Measurements from ENCODE around the gene HCN2. TPM values are rescaled to one million over a fixed set of nuclear protein-coding genes. Genes with fewer than 3 reads are reported as not detected.

Gene HCN2
- total RNA-seq, 3 donors from 2014 or later (not counting 1 experiment from before 2014, with no cell fraction given), result 0.96 to 1.6 (median 1.1) TPM

DNA sequence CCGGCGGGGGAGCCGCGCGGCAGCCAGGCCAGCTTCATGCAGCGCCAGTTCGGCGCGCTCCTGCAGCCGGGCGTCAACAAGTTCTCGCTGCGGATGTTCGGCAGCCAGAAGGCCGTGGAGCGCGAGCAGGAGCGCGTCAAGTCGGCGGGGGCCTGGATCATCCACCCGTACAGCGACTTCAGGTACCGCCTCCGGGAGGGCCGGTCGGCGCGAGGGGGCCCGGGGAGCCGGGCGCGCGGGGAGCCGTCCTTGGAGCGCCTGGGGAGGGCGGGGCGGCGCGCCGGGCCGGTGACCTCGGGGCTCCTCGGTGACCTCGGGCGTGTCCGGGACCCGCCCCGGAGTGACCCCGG lies 690 bp downstream of the HCN2 start:
- Histone ChIP-seq H3K4me1 (ENCODE audit: control insufficient read depth, insufficient read depth, low read length) (peaks cover 24% of the 10 kb centered on the region), H3K9me3 (ENCODE audit: control insufficient read depth, insufficient read depth, low read length) (no peaks in the 10 kb centered on the region), H3K4me3 (ENCODE audit: low read length) (no peak overlapping the region), H3K36me3 (ENCODE audit: control insufficient read depth, insufficient read depth, low read length) (no peaks in the 10 kb centered on the region), H3K27me3 (ENCODE audit: control insufficient read depth, insufficient read depth, low read length) (peaks cover 24% of the 10 kb centered on the region), H3K27ac (ENCODE audit: low read length) (no peak overlapping the region)
- peak in 1 of 2 donors; percentile 66 for DNase-seq
- 1% methylated on average over 50 of the region's 50 CpGs for WGBS (ENCODE audit: insufficient coverage)
- Mint-ChIP-seq H3K9me3 (no peaks in the 10 kb centered on the region), H3K27ac (no peak overlapping the region), H3K36me3 (no peaks in the 10 kb centered on the region), H3K4me1 (peaks cover 0 to 6% of the 10 kb centered on the region in 2 donors), H3K4me3 (peak overlapping the region; percentile 42), H3K27me3 (ENCODE audit: low read depth in 2 of 2) (peaks cover 0 to 4% of the 10 kb centered on the region in 2 donors)
- TF ChIP-seq, protein P1, sequence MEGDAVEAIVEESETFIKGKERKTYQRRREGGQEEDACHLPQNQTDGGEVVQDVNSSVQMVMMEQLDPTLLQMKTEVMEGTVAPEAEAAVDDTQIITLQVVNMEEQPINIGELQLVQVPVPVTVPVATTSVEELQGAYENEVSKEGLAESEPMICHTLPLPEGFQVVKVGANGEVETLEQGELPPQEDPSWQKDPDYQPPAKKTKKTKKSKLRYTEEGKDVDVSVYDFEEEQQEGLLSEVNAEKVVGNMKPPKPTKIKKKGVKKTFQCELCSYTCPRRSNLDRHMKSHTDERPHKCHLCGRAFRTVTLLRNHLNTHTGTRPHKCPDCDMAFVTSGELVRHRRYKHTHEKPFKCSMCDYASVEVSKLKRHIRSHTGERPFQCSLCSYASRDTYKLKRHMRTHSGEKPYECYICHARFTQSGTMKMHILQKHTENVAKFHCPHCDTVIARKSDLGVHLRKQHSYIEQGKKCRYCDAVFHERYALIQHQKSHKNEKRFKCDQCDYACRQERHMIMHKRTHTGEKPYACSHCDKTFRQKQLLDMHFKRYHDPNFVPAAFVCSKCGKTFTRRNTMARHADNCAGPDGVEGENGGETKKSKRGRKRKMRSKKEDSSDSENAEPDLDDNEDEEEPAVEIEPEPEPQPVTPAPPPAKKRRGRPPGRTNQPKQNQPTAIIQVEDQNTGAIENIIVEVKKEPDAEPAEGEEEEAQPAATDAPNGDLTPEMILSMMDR (IDR thresholded peaks at IDR 0.05), result no peak
- intact Hi-C loops (cut with micrococcal nuclease), result no loop called here
- peak; percentile 45 to 61 (median 57) for ATAC-seq

DNA sequence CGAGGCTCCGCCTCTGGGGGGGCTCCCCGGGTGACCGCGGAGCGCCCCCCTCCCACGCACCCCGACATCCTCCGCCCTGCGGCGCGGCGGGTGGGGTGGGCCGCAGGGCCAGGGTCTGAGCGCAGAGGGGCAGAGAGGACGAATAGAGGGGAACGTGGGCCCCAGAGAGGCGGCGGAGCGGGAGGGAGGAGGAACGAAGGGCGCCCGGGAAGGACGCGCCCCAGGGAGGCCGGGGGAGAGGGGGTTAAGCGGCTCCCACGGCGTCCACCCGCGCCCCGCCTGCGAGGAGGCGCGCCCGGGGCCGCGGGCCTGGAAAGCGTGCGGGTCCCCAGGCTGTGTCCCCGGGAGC lies 1.0 kb downstream of the HCN2 start:
- Mint-ChIP-seq H3K27ac (no peak overlapping the region), H3K27me3 (ENCODE audit: low read depth in 2 of 2) (peaks cover 0 to 4% of the 10 kb centered on the region in 2 donors), H3K4me1 (peaks cover 0 to 6% of the 10 kb centered on the region in 2 donors), H3K4me3 (no peak overlapping the region), H3K36me3 (no peaks in the 10 kb centered on the region), H3K9me3 (no peaks in the 10 kb centered on the region)
- ATAC-seq (no peak), DNase-seq (no peak)
- no peak overlapping the region for H3K27ac ChIP-seq (ENCODE audit: low read length)
- H3K9me3 ChIP-seq (ENCODE audit: control insufficient read depth, insufficient read depth, low read length), result no peaks in the 10 kb centered on the region
- H3K27me3 ChIP-seq (ENCODE audit: control insufficient read depth, insufficient read depth, low read length), result peaks cover 24% of the 10 kb centered on the region
- no peaks in the 10 kb centered on the region for H3K36me3 ChIP-seq (ENCODE audit: control insufficient read depth, insufficient read depth, low read length)
- intact Hi-C loops (cut with micrococcal nuclease), result no loop called here
- WGBS (ENCODE audit: insufficient coverage), result 11% methylated on average over 39 of the region's 41 CpGs
- no peak overlapping the region for H3K4me3 ChIP-seq (ENCODE audit: low read length)
- H3K4me1 ChIP-seq (ENCODE audit: control insufficient read depth, insufficient read depth, low read length), result peaks cover 24% of the 10 kb centered on the region
- TF ChIP-seq, protein P1 (IDR thresholded peaks at IDR 0.05), result no peak

DNA sequence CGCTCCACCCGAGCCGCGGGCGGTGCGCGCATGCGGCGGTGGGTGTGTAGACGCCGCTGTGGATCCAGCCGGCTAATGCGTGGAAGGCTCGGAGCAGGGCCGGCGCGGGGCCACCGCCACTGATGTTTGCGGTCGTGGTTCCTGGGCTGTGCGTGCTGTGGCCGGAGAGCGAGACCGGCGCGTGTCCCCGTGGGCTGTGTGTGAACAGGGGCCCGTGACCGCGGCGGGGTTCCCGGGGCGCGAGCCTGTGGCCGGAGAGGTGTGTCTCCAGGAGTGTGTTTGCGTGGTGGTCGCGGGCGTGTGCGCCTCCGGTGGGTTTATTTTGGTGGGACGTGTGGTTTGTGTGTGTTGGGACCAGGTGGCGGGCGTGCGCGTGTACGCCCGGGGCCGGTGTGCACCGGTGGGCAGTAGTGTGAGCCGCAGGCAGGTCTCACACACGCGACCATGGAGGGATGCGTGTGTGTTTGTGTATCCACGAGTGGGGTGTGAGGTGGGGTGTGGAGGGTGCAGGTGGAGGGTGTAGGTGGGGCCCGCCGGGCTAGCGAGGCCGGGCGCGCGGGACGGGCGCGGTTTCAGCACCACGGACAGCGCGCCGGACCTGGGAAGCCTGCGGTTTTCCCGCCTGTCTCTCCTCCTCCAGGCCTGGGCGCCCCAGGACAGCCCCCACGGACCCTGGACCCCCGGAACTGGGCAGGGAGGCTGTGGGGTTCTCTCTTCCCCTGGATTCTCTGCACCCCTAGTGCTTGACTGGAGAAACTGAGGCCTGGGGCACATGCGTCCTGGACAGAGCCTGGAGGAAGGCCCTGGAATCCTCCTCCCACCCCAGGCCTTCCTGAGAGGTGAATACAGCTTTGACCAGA lies 1.6 kb downstream of the HCN2 start:
- DNase-seq (no peak), ATAC-seq (no peak)
- H3K4me3 Mint-ChIP-seq, result peak overlapping the region; percentile 47
- 37% methylated on average over 75 of the region's 75 CpGs for WGBS (ENCODE audit: insufficient coverage)
- Histone ChIP-seq H3K4me3 (ENCODE audit: low read length) (no peak overlapping the region), H3K4me1 (ENCODE audit: control insufficient read depth, insufficient read depth, low read length) (peaks cover 24% of the 10 kb centered on the region), H3K36me3 (ENCODE audit: control insufficient read depth, insufficient read depth, low read length) (no peaks in the 10 kb centered on the region), H3K27me3 (ENCODE audit: control insufficient read depth, insufficient read depth, low read length) (peaks cover 24% of the 10 kb centered on the region), H3K9me3 (ENCODE audit: control insufficient read depth, insufficient read depth, low read length) (no peaks in the 10 kb centered on the region), H3K27ac (ENCODE audit: low read length) (no peak overlapping the region)
- intact Hi-C loops (cut with micrococcal nuclease), result no loop called here
- no peaks in the 10 kb centered on the region for H3K36me3 Mint-ChIP-seq
- peaks cover 0 to 6% of the 10 kb centered on the region in 2 donors for H3K4me1 Mint-ChIP-seq
- H3K9me3 Mint-ChIP-seq, result no peaks in the 10 kb centered on the region
- TF ChIP-seq, protein P1 (IDR thresholded peaks at IDR 0.05), result no peak
- peaks cover 0 to 4% of the 10 kb centered on the region in 2 donors for H3K27me3 Mint-ChIP-seq (ENCODE audit: low read depth in 2 of 2)
- H3K27ac Mint-ChIP-seq, result no peak overlapping the region

Measured in natural killer cell (primary cell).